ENCODE data around the gene BIRC6. TPM values are rescaled to one million over a fixed set of nuclear protein-coding genes. Genes with fewer than 3 reads are reported as not detected.
A peak's percentile ranks its signal among the peaks of the same experiment; 100 is the strongest.

BIRC6 gene
- total and polyA plus RNA-seq, 4 donors, result 3.6 to 137 (median 61.9) TPM

GRCh38 chr2:32422133-32422532, 65.3 kb downstream of the BIRC6 start:
- no peak for ATAC-seq (ENCODE audit: low FRiP score)
- Histone ChIP-seq H3K36me3 (ENCODE audit: control insufficient read depth in 1 of 2, insufficient read depth in 2 of 2, low read length in 1 of 2) (no peaks in the 10 kb centered on the region), H3K4me3 (ENCODE audit: low read length in 2 of 2) (no peak overlapping the region), H3K27ac (ENCODE audit: low read depth in 1 of 2, low read length in 2 of 2) (no peak overlapping the region), H3K4me1 (ENCODE audit: control insufficient read depth in 1 of 2, insufficient read depth in 2 of 2, low read length in 2 of 2) (no peaks in the 10 kb centered on the region), H3K9me3 (ENCODE audit: control insufficient read depth, low read length) (no peaks in the 10 kb centered on the region), H3K27me3 (ENCODE audit: control insufficient read depth in 1 of 2, insufficient read depth in 2 of 2, low read length in 1 of 2) (no peaks in the 10 kb centered on the region)
- intact Hi-C loops (cut with DNase I), result no loop called here
- WGBS, 2 donors, result 84 to 86% methylated on average over 1 of the region's 1 CpG
- no peak for DNase-seq

GRCh38 chr2:32423536-32423935, 66.7 kb downstream of the BIRC6 start:
- ATAC-seq (ENCODE audit: low FRiP score) (no peak), DNase-seq (no peak)
- H3K36me3 ChIP-seq (ENCODE audit: control insufficient read depth in 1 of 2, insufficient read depth in 2 of 2, low read length in 1 of 2), result no peaks in the 10 kb centered on the region
- H3K9me3 ChIP-seq (ENCODE audit: control insufficient read depth, low read length), result no peaks in the 10 kb centered on the region
- no peak overlapping the region for H3K27ac ChIP-seq (ENCODE audit: low read depth in 1 of 2, low read length in 2 of 2)
- H3K4me1 ChIP-seq (ENCODE audit: control insufficient read depth in 1 of 2, insufficient read depth in 2 of 2, low read length in 2 of 2), result no peaks in the 10 kb centered on the region
- intact Hi-C loops (cut with DNase I), result no loop called here
- no peaks in the 10 kb centered on the region for H3K27me3 ChIP-seq (ENCODE audit: control insufficient read depth in 1 of 2, insufficient read depth in 2 of 2, low read length in 1 of 2)
- no peak overlapping the region for H3K4me3 ChIP-seq (ENCODE audit: low read length in 2 of 2)

- Histone ChIP-seq H3K27ac (ENCODE audit: low read depth in 1 of 2, low read length in 2 of 2) (no peak overlapping the region), H3K27me3 (ENCODE audit: control insufficient read depth in 1 of 2, insufficient read depth in 2 of 2, low read length in 1 of 2) (no peaks in the 10 kb centered on the region), H3K4me3 (ENCODE audit: low read length in 2 of 2) (no peak overlapping the region), H3K36me3 (ENCODE audit: control insufficient read depth in 1 of 2, insufficient read depth in 2 of 2, low read length in 1 of 2) (no peaks in the 10 kb centered on the region), H3K9me3 (ENCODE audit: control insufficient read depth, low read length) (no peaks in the 10 kb centered on the region), H3K4me1 (ENCODE audit: control insufficient read depth in 1 of 2, insufficient read depth in 2 of 2, low read length in 2 of 2) (no peaks in the 10 kb centered on the region)
- WGBS, 2 donors, result 80 to 85% methylated on average over 5 of the region's 5 CpGs
- intact Hi-C loops (cut with DNase I), result loop anchor here in 1 of 2 donors (5.0 kb wide), 1 partner anchor 67 kb away; the partner anchor contains the start of gene BIRC6
- no peak for ATAC-seq (ENCODE audit: low FRiP score)
- no peak for DNase-seq
These were observed 67.9 kb downstream of the BIRC6 start for GRCh38 chr2:32424739-32425138.

DNA sequence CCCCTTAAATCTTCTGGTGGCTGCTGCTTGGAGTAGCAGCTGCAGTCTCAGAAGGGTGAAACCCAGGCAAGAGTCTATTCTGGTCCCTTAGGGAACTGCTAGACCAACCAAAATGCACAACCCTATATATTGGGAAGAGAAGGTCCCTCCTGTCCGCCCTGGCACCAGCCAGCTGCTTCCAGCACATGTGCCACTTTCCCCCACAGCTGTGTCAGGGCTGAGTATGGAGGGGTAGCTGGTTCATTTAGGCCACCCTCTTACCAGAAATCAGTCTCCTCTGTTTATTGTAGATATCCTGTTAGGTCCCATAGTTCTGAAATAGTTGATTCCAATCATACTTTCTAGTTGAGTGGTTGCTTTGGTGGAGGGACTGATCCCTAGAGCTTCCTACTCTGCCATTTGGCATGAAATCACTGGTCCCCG, 68.9 kb downstream of the BIRC6 start:
- H3K36me3 ChIP-seq (ENCODE audit: control insufficient read depth in 1 of 2, insufficient read depth in 2 of 2, low read length in 1 of 2), result peaks cover 0 to under 1% of the 10 kb centered on the region in 2 donors
- no peaks in the 10 kb centered on the region for H3K9me3 ChIP-seq (ENCODE audit: control insufficient read depth, low read length)
- intact Hi-C loops (cut with DNase I), result loop anchor here in 1 of 2 donors (5.0 kb wide), 1 partner anchor 68 kb away; the partner anchor contains the start of gene BIRC6
- no peaks in the 10 kb centered on the region for H3K4me1 ChIP-seq (ENCODE audit: control insufficient read depth in 1 of 2, insufficient read depth in 2 of 2, low read length in 2 of 2)
- no peaks in the 10 kb centered on the region for H3K27me3 ChIP-seq (ENCODE audit: control insufficient read depth in 1 of 2, insufficient read depth in 2 of 2, low read length in 1 of 2)
- DNase-seq, result peak in 1 of 2 donors; percentile 53
- ATAC-seq (ENCODE audit: low FRiP score), result no peak
- 13 to 17% methylated on average over 2 of the region's 2 CpGs for WGBS, 2 donors
- peak overlapping the region in 1 of 2 donors; percentile 80 for H3K27ac ChIP-seq (ENCODE audit: low read depth in 1 of 2, low read length in 2 of 2)
- H3K4me3 ChIP-seq (ENCODE audit: low read length in 2 of 2), result peak overlapping the region in 1 of 2 donors; percentile 26

DNA sequence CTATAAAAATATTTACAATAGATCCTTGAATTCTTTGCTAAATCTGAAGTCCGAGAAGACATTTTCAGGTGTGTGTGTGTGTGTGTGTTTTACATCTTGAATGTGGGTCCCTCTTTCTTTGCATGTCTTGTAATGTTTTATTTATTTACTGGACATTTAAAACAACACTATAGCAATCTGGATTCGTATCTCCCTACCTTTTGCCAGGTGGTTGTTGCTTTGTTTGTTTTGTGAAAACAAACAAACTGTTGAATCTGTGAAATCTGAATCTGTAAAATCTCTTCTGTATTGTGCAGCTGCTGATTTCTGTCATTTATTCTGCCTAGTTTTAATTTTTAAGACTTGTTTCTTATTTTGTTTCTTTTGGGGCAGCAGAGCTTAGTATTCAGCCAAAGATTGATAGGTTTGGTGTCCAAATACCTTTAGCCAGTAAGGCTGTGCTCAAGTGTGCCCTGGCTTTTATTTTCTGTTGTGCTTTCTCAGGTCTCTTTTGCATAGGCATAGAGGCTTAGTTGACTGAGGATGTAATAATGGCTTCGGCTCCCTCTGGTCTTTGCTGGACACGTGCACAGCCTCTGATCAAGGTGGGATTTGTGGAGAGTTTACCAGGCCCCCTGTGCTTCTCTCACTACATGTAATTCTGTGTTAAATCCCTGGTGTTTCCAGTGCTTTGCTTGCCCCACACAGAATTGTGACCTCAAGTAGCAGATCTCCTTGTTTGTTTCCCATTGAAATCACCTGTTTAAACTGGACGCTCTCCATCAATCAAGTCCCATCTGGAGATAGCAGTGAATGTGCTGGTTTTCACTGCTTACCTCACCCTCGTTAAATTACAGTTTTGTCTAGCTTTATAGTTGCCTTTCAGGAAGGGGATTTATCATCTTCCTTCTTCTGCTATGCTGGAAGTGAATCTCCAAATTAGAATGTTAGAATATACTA, 71.1 kb downstream of the BIRC6 start:
- intact Hi-C loops (cut with DNase I), result loop anchor here in 1 of 2 donors (5.0 kb wide), 1 partner anchor 71 kb away; the partner anchor contains the start of gene BIRC6
- H3K4me1 ChIP-seq (ENCODE audit: control insufficient read depth in 1 of 2, insufficient read depth in 2 of 2, low read length in 2 of 2), result no peaks in the 10 kb centered on the region
- H3K36me3 ChIP-seq (ENCODE audit: control insufficient read depth in 1 of 2, insufficient read depth in 2 of 2, low read length in 1 of 2), result peaks cover 0 to 2% of the 10 kb centered on the region in 2 donors
- DNase-seq, result no peak
- H3K9me3 ChIP-seq (ENCODE audit: control insufficient read depth, low read length), result no peaks in the 10 kb centered on the region
- no peak overlapping the region for H3K4me3 ChIP-seq (ENCODE audit: low read length in 2 of 2)
- WGBS, 2 donors, result 43 to 57% methylated on average over 6 of the region's 6 CpGs
- ATAC-seq (ENCODE audit: low FRiP score), result no peak
- H3K27me3 ChIP-seq (ENCODE audit: control insufficient read depth in 1 of 2, insufficient read depth in 2 of 2, low read length in 1 of 2), result no peaks in the 10 kb centered on the region
- H3K27ac ChIP-seq (ENCODE audit: low read depth in 1 of 2, low read length in 2 of 2), result peak overlapping the region in 1 of 2 donors; percentile 74

- no peak for ATAC-seq (ENCODE audit: low FRiP score)
These were observed 74.0 kb downstream of the BIRC6 start for GRCh38 chr2:32430804-32431203.

GRCh38 chr2:32436150-32436549, 79.3 kb downstream of the BIRC6 start:
- H3K4me3 ChIP-seq (ENCODE audit: low read length in 2 of 2), result no peak overlapping the region
- intact Hi-C loops (cut with DNase I), result no loop called here
- no peak overlapping the region for H3K27ac ChIP-seq (ENCODE audit: low read depth in 1 of 2, low read length in 2 of 2)
- ATAC-seq (ENCODE audit: low FRiP score) (no peak), DNase-seq (no peak)
- no peaks in the 10 kb centered on the region for H3K9me3 ChIP-seq (ENCODE audit: control insufficient read depth, low read length)
- H3K36me3 ChIP-seq (ENCODE audit: control insufficient read depth in 1 of 2, insufficient read depth in 2 of 2, low read length in 1 of 2), result no peaks in the 10 kb centered on the region
- no peaks in the 10 kb centered on the region for H3K4me1 ChIP-seq (ENCODE audit: control insufficient read depth in 1 of 2, insufficient read depth in 2 of 2, low read length in 2 of 2)
- 46 to 49% methylated on average over 6 of the region's 6 CpGs for WGBS, 2 donors
- no peaks in the 10 kb centered on the region for H3K27me3 ChIP-seq (ENCODE audit: control insufficient read depth in 1 of 2, insufficient read depth in 2 of 2, low read length in 1 of 2)

More at GRCh38 chr2:32430804-32431203, 74.0 kb downstream of the BIRC6 start:
- WGBS, 2 donors, result 97 to 98% methylated on average over 5 of the region's 5 CpGs
- Histone ChIP-seq H3K4me3 (ENCODE audit: low read length in 2 of 2) (no peak overlapping the region), H3K27ac (ENCODE audit: low read depth in 1 of 2, low read length in 2 of 2) (no peak overlapping the region), H3K4me1 (ENCODE audit: control insufficient read depth in 1 of 2, insufficient read depth in 2 of 2, low read length in 2 of 2) (no peaks in the 10 kb centered on the region), H3K36me3 (ENCODE audit: control insufficient read depth in 1 of 2, insufficient read depth in 2 of 2, low read length in 1 of 2) (peaks cover 0 to 2% of the 10 kb centered on the region in 2 donors), H3K9me3 (ENCODE audit: control insufficient read depth, low read length) (no peaks in the 10 kb centered on the region), H3K27me3 (ENCODE audit: control insufficient read depth in 1 of 2, insufficient read depth in 2 of 2, low read length in 1 of 2) (no peaks in the 10 kb centered on the region)
- DNase-seq, result no peak
- intact Hi-C loops (cut with DNase I), result no loop called here

- Histone ChIP-seq H3K36me3 (ENCODE audit: control insufficient read depth in 1 of 2, insufficient read depth in 2 of 2, low read length in 1 of 2) (peaks cover 0 to 8% of the 10 kb centered on the region in 2 donors), H3K4me1 (ENCODE audit: control insufficient read depth in 1 of 2, insufficient read depth in 2 of 2, low read length in 2 of 2) (no peaks in the 10 kb centered on the region), H3K27me3 (ENCODE audit: control insufficient read depth in 1 of 2, insufficient read depth in 2 of 2, low read length in 1 of 2) (no peaks in the 10 kb centered on the region), H3K4me3 (ENCODE audit: low read length in 2 of 2) (no peak overlapping the region), H3K27ac (ENCODE audit: low read depth in 1 of 2, low read length in 2 of 2) (no peak overlapping the region), H3K9me3 (ENCODE audit: control insufficient read depth, low read length) (no peaks in the 10 kb centered on the region)
- ATAC-seq (ENCODE audit: low FRiP score) (no peak), DNase-seq (no peak)
- intact Hi-C loops (cut with DNase I), result no loop called here
- WGBS, 2 donors, result 93 to 96% methylated on average over 7 of the region's 7 CpGs
These were observed 85.2 kb downstream of the BIRC6 start for GRCh38 chr2:32442020-32442467.

- no peaks in the 10 kb centered on the region for H3K4me1 ChIP-seq (ENCODE audit: control insufficient read depth in 1 of 2, insufficient read depth in 2 of 2, low read length in 2 of 2)
- no peak overlapping the region for H3K4me3 ChIP-seq (ENCODE audit: low read length in 2 of 2)
- intact Hi-C loops (cut with DNase I), result no loop called here
- peaks cover 0 to 8% of the 10 kb centered on the region in 2 donors for H3K36me3 ChIP-seq (ENCODE audit: control insufficient read depth in 1 of 2, insufficient read depth in 2 of 2, low read length in 1 of 2)
- no peaks in the 10 kb centered on the region for H3K27me3 ChIP-seq (ENCODE audit: control insufficient read depth in 1 of 2, insufficient read depth in 2 of 2, low read length in 1 of 2)
- 97 to 98% methylated on average over 6 of the region's 6 CpGs for WGBS, 2 donors
- no peak overlapping the region for H3K27ac ChIP-seq (ENCODE audit: low read depth in 1 of 2, low read length in 2 of 2)
- H3K9me3 ChIP-seq (ENCODE audit: control insufficient read depth, low read length), result no peaks in the 10 kb centered on the region
- ATAC-seq (ENCODE audit: low FRiP score) (no peak), DNase-seq (no peak)
These were observed 89.5 kb downstream of the BIRC6 start for GRCh38 chr2:32446369-32446768.

Data from aorta (tissue), 5 donors.